GM18508 (cell line): ENCODE measurements around the gene EN1.

ENCODE experiments used
- ATAC-seq: cut with Tn5 transposase; IDR thresholded peaks from one replicate; pipeline ENCODE4 v1.9.1; 2021; ENCODE audit warnings: moderate number of reproducible peaks; ENCODE audit not compliant: insufficient read depth, unreplicated experiment

Gene EN1

DNA sequence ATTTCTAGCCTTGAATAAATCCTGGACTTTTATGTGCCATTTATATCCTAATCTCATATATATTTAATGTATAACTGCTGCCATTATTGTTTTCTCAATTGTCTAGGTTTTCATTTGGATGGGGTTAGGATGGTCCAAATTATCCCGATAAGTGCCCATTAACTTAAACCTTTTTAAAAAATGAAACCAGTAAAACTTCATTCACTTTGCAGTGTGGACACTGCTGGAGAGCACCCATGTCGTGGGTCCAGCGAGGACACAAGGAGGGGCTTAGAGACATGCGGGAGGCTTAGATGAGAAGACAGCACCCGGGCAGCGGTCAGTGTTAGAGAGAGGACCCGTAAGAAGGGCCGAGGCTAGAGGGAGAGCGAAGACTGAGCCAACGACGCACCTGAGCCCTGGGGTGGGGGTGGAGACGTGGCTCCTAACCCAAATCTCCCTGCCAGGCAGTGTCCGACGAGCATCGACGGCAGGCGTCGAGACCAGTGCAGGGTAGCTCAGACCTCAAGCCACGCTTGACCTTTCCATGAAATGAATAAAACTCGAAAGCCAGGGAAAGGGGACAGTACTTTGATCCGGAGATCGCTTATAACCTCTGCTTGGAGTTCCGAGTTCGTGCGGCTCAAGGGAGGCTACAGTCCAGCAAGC lies 9.0 kb upstream of the EN1 start:
- no peak for ATAC-seq

DNA sequence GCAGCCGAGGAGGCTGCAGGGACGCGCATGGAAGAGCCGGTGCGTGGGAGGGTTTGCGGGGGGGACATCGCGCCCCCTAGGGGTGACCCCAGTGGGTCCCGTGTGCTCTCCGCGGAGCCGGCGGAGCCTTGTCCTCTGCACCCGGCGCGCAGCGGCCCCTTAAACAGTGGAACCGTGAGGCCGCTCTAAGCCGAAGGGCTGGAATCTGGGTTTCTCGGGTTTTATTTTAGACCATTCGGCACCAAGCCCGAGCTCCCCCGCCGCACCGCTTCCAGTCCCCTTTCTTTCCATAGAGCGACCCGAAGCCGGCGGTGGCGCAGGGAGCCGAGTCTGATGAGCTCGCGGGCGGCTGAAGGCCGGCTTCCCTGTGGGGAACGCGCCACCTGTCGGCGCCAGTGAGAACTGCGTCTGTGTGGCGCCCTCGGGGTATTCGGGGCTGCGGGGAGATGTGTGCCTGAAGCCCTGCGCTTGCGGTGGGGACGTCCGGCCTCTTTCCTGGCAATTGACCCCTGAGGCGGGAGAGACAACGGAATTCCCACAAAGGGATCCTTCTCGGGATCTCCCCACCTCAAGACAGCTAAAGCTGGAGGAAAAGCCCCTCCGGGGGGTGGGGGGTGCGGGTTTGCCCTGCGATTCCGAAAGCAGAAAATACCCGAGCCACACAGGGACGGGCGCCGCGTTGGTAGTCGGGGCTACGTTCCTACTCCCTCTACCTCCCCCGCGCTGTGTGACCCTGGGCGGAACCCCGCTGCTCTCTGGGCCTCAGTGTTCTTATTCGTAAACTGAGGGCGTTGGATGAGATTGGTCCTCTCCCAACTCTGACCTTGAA lies 8.2 kb upstream of the EN1 start:
- ATAC-seq, result peak; percentile 80

DNA sequence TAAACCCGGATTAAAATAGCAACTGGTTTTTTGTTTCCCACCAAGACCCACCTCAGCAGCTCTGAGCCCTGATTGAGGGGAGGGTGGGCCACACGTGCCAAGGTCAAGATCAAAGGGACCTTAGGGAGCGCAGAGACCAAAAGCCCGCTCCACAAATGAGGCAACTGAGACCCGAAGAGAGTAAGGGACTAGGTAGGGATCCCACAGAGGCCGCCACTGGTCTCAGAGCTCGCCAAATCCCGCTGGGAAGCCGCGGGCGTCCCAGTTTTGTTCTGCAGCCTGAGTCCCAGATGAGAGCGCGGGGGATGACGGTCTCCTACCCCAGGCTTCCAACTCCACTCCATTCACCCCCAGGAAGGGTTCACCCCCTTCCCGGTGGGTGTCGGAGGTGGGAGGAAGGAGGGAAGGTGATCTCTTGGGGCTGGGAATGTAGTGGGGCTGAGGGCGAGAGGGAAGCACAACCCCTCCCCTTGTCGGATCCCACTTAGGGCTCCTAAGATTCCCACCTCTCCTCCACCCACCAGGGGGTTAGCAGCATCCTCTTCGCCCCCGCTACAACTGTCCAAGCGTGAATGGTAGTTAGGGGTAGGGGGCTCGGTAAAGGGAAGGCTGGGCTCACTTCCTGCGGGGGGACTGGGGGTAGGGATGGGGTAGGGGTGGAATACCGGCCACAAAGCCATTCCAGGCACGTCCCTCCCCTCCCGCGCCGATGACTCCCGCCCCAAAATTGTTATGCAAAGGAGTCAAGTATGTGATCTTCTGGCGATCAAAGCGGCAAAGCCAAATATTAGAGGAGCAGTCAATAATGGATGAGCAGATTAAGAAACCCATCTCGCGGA lies 7.3 kb upstream of the EN1 start:
- no peak for ATAC-seq

DNA sequence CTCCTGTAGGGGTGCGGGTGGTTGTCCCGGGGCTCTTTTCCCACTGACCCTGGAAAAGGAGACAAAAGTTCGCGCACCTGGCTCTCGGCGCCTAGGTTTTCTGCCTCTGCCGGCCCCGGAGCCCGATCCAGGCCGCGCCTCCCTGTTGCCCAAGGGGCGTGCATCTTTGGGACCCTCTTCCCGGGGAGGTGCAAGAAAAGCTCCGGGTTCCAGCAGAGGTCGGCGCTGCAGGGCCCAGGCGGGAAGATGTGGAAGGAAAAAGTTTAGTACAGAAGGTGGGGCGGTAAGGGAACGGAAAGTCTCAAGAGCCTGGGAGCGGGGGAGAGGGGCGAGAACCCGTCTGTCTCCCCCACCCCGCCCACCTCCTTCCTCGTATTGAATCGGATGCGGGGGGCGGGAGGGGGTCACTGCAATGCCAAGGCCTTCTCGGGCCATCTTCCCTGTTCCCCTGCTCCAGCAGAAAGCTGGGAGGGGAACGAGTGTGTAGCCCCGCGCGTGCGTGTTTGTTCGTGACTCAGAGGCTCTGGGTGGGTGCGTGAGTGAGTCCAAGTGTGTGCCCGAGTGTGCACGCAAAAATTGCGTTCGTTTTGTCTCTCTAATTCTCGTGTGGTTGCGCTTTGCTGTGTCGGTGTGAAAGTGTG lies 6.3 kb upstream of the EN1 start:
- ATAC-seq, result no peak

DNA sequence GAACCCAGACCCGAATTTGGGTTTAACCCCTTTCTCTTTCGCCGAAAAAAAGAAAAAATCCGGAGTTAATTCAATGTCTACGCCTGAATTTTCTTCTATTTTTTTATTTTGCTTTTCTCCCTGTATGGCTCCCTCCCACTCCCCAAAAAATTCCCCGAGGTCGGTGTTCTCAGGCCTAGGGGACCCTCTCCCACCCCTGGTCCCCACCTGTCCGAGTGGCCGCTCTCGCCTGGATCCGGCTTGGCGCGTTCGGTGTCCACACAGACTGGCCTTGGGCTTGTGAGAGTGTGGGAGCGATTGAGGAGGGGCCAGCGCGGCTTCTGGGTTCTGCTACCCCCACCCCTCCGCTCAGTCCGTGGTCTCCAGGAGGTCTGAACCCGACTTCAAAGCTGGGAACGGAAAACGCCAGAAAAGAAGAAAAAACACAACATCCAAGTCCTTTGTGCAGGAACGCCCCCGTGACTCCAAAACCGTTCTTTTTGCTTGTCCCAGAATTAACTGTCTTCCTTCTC lies 5.7 kb upstream of the EN1 start:
- no peak for ATAC-seq

DNA sequence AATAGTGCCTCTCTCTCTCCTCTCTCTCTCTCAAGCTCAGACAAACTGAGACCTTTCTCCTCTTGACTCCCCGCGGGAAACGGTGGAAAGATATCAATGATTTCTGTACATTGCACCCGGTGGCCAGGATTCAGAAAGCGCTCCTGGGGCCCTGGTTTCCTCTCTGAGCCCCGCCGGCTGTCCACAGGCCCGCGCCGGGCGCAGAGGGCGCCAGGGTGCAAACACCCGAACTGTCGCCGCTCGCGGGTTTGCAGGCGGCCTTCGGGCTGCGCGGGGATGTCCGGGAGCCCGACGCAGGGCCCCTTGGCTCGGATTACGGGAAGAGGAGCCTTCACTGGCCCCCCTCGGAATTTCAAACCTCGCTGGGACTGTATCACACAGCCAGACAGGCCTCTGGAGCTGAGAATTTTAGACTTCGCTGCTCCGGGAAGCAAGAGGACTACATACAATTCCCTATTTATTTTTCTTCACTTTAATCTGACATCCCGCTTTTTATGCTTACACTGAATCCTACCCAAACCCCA lies 5.2 kb upstream of the EN1 start:
- no peak for ATAC-seq

DNA sequence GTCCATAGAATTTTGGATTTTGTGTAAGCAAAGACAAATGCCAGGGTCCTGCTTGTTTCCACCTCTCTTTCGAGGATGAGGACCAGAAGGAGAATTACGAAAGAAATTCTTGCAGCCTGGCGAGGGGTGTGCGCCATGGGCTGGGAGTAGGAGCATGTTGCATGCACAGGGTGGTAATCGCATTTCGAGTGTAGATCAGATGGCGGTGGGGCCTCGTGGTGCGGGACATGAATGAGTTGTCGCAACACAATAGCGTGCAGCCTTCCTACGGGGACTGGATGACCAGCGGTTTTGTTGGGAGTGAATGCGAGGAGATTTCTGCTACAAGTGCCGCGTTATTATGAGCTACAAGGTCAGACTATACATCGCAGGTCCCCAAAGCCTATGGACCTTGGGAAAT lies 4.2 kb upstream of the EN1 start:
- no peak for ATAC-seq

DNA sequence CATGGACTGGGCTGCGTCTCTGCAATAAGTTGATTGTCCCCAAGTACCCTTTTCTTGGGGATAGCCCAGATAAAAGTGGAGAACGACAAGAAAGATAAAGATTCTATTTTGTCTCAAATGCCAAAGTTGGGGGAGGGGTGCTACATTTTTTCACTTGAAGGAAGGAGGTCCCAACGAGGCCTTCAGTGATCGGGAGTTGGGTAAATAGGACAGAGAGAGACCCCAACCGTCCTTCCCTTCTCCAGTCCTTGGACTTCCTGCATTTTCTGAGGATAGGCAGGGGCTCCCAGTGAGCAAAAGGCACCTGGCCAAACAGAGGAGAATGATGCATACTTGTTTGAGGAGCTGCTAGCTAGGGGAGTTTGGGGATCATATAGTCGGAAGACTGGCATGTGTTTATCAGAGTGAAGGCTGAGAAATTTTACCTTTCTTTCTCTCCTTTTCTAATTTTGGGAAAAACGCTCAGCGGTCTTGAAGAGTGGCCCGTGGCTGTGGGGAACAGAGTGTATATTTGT lies 3.5 kb upstream of the EN1 start:
- no peak for ATAC-seq

DNA sequence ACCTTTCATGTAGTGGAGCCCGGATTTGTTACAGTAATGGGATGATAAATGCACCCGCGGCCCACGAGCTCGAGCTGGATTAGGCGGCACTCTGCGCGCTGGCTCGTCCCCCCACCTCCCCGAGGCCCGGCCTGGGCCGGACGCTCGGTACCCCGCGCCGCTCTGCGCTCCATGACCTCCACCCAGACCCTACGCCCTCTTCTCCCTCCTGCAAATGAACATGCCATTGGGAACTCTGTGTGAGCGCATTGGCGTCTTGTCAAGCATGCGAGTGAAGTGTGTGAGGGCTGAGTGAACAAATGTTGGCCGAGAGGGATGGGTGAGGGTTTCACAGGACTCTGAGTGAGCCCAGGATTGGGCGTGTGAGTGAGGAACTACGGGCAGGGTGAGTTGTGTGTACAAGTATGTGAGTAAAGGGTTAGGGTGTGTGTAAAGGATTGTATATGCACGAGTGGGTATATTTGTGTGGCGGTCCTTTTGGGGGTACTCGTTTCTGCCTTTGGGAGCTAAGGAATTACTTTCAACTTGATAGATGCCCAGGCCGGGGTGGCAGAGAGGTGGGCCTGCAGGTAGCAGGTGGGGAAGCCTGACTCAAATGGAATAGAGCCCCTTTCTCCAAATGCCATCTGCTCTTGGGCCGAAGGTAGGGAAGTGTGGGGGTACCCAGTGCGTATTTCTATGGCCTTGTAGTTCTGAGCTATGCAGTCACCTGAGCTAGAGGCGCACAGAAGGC lies 2.9 kb upstream of the EN1 start:
- ATAC-seq, result no peak

DNA sequence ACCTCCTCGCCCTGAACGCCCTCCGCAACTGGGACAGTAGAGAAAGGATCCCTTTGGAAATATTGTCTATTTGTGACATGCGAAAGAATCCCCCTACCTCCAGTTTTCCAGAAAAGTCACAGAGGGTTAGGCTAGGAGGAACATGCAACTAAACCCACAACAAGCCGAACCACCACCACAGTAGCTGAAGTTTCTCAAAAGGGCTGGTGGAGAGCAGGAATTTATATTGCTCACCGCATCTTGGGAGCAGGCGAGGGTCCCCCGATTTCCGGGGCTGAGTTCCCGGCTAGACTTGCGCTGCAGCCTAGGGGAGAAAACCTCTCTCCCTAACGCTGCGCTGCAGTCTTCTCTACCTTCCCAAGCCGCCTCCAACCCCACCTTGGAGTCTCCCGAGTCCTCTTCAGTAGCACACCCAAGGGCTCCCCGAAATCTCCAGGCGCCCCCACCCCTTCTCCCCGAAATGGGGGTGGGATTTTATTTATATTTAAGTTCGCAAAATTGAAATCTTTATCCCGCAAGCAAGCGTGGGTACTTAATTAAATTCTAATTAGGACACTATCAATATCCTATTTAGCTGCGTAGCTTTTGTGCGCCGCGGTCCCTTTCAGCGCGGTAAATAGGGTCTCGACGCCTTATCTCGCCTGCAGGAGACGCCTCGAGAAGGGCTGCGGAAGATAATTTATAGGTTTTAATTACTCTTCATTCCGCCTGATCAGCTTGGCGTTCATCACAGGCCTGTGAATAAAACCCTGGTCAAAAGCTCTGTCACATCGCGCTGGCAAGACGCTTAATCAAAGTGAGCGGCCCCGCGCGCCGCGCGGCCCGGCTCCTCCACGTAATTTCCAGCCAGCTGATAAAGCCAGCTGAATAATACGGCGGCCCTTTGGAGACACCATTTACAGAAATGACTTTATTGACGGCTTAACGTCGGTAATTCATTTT lies 2.0 kb upstream of the EN1 start:
- no peak for ATAC-seq

DNA sequence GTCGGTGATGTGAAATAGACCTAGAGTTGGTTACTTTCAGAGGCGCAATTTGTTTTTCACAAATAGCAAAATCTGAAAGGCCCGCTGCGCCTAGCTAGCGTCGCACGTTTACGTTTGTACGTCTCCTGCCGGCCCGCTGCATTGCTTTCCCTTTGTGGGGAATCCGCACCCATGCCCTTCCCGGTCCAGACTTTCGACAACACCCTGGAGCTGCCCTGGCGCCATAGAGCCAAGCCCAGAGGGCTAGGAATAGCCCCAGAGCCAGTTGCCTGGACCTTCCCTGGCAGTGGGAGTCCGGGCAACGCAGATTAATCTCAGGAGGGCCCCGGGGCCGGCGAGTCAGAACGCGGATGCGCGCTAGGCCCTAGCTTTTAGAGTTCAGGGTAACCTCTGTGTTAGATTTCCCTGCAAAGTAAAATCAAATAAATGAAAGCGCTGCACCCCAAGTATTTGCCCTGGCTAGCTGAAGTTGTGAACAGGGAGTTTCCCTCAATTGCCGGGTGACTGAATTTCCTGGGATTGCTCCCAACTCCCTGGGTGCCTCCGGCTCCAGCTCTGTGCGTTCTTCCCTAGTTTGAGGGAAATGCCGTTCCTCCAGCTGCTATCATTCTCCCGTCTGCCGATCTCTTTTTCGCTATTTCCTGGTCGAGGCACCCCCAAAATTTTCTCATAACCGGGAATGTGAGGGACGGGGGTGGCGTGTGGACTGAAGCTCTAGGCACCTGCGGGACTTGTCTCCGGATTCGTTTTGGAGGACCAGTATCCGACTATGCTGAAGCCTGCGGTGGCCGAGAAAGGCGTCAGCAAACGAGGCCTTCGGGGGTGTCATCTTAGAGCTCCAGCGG lies 1.2 kb upstream of the EN1 start:
- no peak for ATAC-seq

DNA sequence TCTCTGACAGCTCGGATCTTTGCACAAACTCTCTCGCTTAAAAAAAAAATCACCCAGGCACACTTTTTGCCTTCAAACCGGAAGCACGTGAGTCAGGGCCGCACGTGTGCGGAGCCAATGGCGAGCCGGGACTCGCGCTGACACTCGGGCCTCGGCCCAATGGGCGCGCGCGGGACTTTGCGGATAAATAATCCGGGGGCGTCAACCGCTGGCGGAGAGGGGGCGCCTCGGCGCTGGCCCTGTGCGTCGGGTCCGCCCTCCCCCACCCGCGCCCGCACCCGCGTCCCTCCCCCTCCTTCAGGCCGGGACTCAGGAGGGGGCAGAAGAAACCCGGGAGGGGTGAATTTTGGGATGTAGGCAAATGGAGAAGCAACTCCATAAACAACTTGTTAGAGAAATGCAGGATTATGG lies 319 bp upstream of the EN1 start:
- ATAC-seq, result no peak

DNA sequence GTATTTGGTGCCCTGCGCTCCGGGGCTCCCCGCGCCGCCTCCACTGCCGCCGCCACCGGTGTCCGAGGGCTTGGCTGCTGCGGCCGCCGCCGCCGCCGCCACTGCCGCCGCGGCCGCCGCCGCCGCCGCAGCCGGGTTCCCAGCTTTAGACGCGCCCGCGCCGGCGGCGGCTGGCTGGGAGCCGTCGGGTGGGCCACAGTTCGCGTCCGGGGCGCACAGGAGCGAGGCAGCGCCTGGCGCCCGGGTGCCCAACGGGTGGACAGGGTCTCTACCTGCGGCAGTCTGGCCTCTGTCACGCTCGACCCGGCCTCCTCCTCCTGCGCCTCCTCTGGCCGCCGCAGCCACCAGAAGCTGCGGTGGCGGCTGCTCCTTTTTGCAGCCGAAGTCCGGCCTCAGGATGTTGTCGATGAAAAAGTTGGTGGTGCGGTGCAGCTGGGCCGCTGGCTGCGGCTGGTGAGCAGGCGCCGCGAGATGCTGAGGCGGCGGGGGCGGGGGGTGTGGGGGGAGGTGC lies 951 bp downstream of the EN1 start:
- ATAC-seq, result no peak

DNA sequence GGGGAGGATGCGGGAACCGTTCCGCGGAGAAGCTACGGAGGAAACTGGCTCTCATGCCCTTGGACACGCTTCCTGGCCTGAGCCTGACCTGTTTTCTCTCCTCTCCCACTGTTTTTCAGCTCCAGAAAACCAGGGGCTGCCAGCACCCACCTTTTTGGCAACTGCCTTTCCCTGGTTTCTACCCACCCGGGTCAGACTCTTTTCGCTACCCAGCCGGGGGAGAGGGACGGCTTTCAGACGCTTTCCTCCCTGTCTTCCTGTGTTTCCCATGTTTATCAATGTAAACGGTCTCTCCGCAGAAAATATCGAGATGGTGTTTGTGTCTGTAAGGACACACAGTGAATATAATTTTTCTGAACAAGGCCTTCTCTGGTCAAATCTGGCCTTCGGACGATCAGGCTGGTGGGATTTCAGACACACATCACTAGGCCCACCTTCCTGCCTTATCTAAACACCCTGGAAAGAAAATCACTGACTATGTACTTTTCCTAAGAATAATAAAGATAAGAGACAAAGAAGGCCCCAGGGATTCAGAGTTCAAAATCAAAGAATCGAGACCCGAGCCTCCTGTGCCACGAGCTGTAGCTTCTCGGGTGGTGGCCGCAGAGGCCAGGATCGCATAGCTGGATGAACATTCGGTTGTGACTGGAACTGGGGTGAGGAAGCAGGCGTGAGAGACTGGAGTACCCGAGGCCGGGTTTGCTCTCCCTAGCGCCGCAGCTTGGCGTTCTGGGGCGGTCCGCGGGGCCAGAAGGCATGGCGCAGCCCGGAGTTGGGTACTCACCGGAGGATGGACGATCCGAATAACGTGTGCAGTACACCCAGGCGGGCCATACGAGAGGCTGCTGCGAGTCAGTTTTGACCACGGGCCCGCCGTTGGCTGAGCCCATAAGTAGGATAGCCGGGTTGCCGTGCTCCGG lies 1.7 kb downstream of the EN1 start:
- ATAC-seq, result no peak

DNA sequence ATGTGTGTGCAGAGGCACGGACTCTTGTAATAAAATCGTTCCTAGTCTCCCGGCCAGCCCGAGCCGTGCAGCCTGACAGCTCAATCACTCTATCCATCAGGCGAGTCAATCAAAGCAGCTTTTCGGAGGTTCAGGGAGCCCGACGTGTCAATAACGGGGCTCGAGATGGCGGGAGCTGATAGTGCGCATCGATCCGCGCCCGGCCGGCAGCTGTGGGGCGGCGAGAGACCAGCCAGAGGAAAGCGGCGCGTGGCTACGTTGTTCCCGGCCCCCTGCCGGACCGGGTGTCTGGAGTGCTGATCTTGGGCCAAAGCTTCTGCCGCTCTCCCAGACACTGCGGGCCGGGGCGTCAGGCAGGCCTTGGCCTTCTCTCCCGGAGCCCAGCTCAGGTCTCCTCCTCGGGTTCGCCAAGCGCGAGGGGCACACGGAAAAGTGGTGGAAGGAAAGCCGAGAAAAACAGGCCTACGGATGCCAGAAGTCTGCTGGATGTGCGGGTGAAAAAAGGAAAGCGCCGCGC lies 2.4 kb downstream of the EN1 start:
- no peak for ATAC-seq
